H1 (cell line): ENCODE data around the gene MAN2A1. TPM values are rescaled to one million over a fixed set of nuclear protein-coding genes. Genes with fewer than 3 reads are reported as not detected.

Source experiments
- CTCF ChIA-PET: fragments of 300-600 bp; sonication (Branson Sonifier 250); formaldehyde crosslinking; loops from one replicate; lab custom pipeline; 2021; ENCODE audit not compliant: partially characterized antibody; lab: Charles Lee
- POLR2A ChIA-PET: fragments of 300-600 bp; sonication (Branson Sonifier 250); formaldehyde crosslinking; loops from one replicate; lab custom pipeline; 2021; ENCODE audit warnings: inconsistent platforms; ENCODE audit not compliant: partially characterized antibody; lab: Charles Lee
- DNase-seq, 2 experiments: peaks; one replicate each; pipeline versions ENCODE4 v3.0.0 to v3.0.0-alpha.2; 2010 to 2022; ENCODE audit warnings: low spot score in 2 of 2, low read depth in 1 of 2, mixed read lengths in 1 of 2
- FAIRE-seq: peaks from 2 replicates; lab custom pipeline; 2011; peaks lifted over from hg19 to GRCh38; lab: Jason Lieb, UNC
- H2AFZ ChIP-seq: 2 replicates; pipeline ENCODE4 v1.8.1; 2012; ENCODE audit warnings: low read length, inconsistent platforms
- H2AK5ac ChIP-seq: 2 replicates; pipeline ENCODE4 v1.6.1; 2013; ENCODE audit warnings: low read depth, low read length
- H2BK120ac ChIP-seq: replicated peaks from 2 replicates; pipeline ENCODE3; 2013; ENCODE audit warnings: low read depth, low read length, inconsistent platforms
- H2BK12ac ChIP-seq: 2 replicates; pipeline ENCODE4 v1.6.1; 2013; ENCODE audit warnings: low read depth, low read length
- H2BK15ac ChIP-seq: 2 replicates; pipeline ENCODE4 v1.6.1; 2013; ENCODE audit warnings: low read length
- H2BK20ac ChIP-seq: 2 replicates; pipeline ENCODE4 v1.6.1; 2013; ENCODE audit warnings: low read length
- H2BK5ac ChIP-seq: 2 replicates; pipeline ENCODE4 v1.6.1; 2013; ENCODE audit warnings: low read depth, low read length
- H3K14ac ChIP-seq: 2 replicates; pipeline ENCODE4 v1.6.1; 2013; ENCODE audit warnings: inconsistent platforms; ENCODE audit not compliant: insufficient read length
- H3K18ac ChIP-seq: 2 replicates; pipeline ENCODE4 v1.6.1; 2013; ENCODE audit warnings: low read length; ENCODE audit errors: extremely low read depth
- H3K23ac ChIP-seq: 2 replicates; pipeline ENCODE4 v1.6.1; 2013; ENCODE audit warnings: inconsistent platforms; ENCODE audit not compliant: insufficient read length
- H3K23me2 ChIP-seq: 2 replicates; pipeline ENCODE4 v1.6.1; 2013; ENCODE audit warnings: low read depth, low read length
- H3K27ac ChIP-seq: 2 replicates; pipeline ENCODE4 v1.6.1; 2011; ENCODE audit warnings: low read depth, low read length, inconsistent platforms
- H3K27me3 ChIP-seq, 4 experiments: replicated peaks in 1 of 4; 1 replicate in 1 of 4; 2 replicates in 3 of 4; pipeline versions ENCODE4 v1.6.1 to v1.8.1; 2011 to 2013; ENCODE audit warnings: low read length in 3 of 4, mild to moderate bottlenecking in 3 of 4, inconsistent platforms in 2 of 4, mixed read lengths in 2 of 4, moderate library complexity in 1 of 4; ENCODE audit not compliant: control insufficient read depth in 3 of 4, insufficient read depth in 3 of 4; ENCODE audit errors: extremely low read depth in 1 of 4
- H3K36me3 ChIP-seq, 4 experiments: 2 replicates each; pipeline versions ENCODE4 v1.6.1 to v1.8.1; 2011 to 2013; ENCODE audit warnings: mild to moderate bottlenecking in 4 of 4, low read length in 3 of 4, moderate library complexity in 2 of 4, control low read depth in 1 of 4, inconsistent platforms in 1 of 4; ENCODE audit not compliant: insufficient read depth in 4 of 4, control insufficient read depth in 2 of 4
- H3K4ac ChIP-seq: replicated peaks from 2 replicates; pipeline ENCODE3; 2013; ENCODE audit warnings: low read length, low read depth, mixed read lengths, inconsistent platforms; ENCODE audit not compliant: insufficient read length
- H3K4me1 ChIP-seq, 4 experiments: replicated peaks in 1 of 4; 1 replicate in 1 of 4; 2 replicates in 3 of 4; pipeline versions ENCODE4 v1.6.1 to v1.8.1; 2011 to 2013; ENCODE audit warnings: low read length in 3 of 4, inconsistent platforms in 2 of 4, mixed read lengths in 1 of 4; ENCODE audit not compliant: insufficient read depth in 4 of 4, control insufficient read depth in 3 of 4
- H3K4me2 ChIP-seq, 2 experiments: 2 replicates each; pipeline versions ENCODE4 v1.6.1 to v1.8.1; 2011 to 2013; ENCODE audit warnings: low read depth in 2 of 2, low read length in 2 of 2, control low read depth in 1 of 2, inconsistent platforms in 1 of 2, mild to moderate bottlenecking in 1 of 2; ENCODE audit not compliant: insufficient read depth in 1 of 2
- H3K4me3 ChIP-seq, 4 experiments: fragments of 200-600, 300-600 bp in 1 of 4; sonication (generic), shearing (Covaris generic), sonication (Bioruptor Twin) in 1 of 4; 2 replicates each; pipeline versions ENCODE4 v1.5.1 to v1.8.1; 2011 to 2016; ENCODE audit warnings: low read length in 4 of 4, low read depth in 3 of 4, control low read depth in 2 of 4, inconsistent platforms in 2 of 4, mild to moderate bottlenecking in 2 of 4, mixed read lengths in 1 of 4, moderate library complexity in 1 of 4; ENCODE audit not compliant: insufficient read depth in 2 of 4; ENCODE audit errors: extremely low read depth in 1 of 4
- H3K56ac ChIP-seq: replicated peaks from 2 replicates; pipeline ENCODE3; 2013; ENCODE audit warnings: low read depth, mild to moderate bottlenecking, mixed read lengths, low read length, inconsistent platforms; ENCODE audit not compliant: insufficient read length
- H3K79me1 ChIP-seq: 2 replicates; pipeline ENCODE4 v1.6.1; 2013; ENCODE audit warnings: low read depth, low read length, control low read depth
- H3K79me2 ChIP-seq, 2 experiments: 2 replicates each; pipeline versions ENCODE4 v1.6.1 to v1.8.1; 2012 to 2013; ENCODE audit warnings: low read length in 2 of 2, mild to moderate bottlenecking in 2 of 2, inconsistent platforms in 1 of 2; ENCODE audit not compliant: insufficient read depth in 2 of 2, control insufficient read depth in 1 of 2
- H3K9ac ChIP-seq, 4 experiments: replicated peaks in 1 of 4; 1 replicate in 1 of 4; 2 replicates in 3 of 4; pipeline versions ENCODE4 v1.6.1 to v1.8.1; 2011 to 2013; ENCODE audit warnings: low read depth in 3 of 4, low read length in 3 of 4, control low read depth in 2 of 4, mild to moderate bottlenecking in 2 of 4, moderate library complexity in 2 of 4, inconsistent platforms in 1 of 4; ENCODE audit errors: extremely low read depth in 1 of 4
- H3K9me3 ChIP-seq, 2 experiments: 2 replicates each; pipeline versions ENCODE4 v1.6.1 to v1.8.1; 2012 to 2013; ENCODE audit warnings: mild to moderate bottlenecking in 2 of 2, moderate library complexity in 2 of 2, control low read depth in 1 of 2, inconsistent platforms in 1 of 2, low read depth in 1 of 2, low read length in 1 of 2, mixed read lengths in 1 of 2; ENCODE audit not compliant: insufficient read depth in 2 of 2
- H4K20me1 ChIP-seq, 2 experiments: replicated peaks in 1 of 2; 2 replicates each; pipeline versions ENCODE3 to v1.8.1; 2011 to 2013; ENCODE audit warnings: inconsistent platforms in 2 of 2, low read length in 2 of 2, mild to moderate bottlenecking in 1 of 2; ENCODE audit not compliant: insufficient read depth in 2 of 2, control insufficient read depth in 1 of 2
- H4K5ac ChIP-seq: 2 replicates; pipeline ENCODE4 v1.6.1; 2013; ENCODE audit warnings: low read length, low read depth, mixed read lengths, inconsistent platforms; ENCODE audit not compliant: insufficient read length
- H4K8ac ChIP-seq: 2 replicates; pipeline ENCODE4 v1.8.0; 2013; ENCODE audit warnings: mild to moderate bottlenecking, moderate library complexity, low read length, inconsistent platforms; ENCODE audit not compliant: insufficient read depth; ENCODE audit errors: extremely low read depth
- H4K91ac ChIP-seq: replicated peaks from 2 replicates; pipeline ENCODE3; 2013; ENCODE audit warnings: low read length, mixed read lengths, inconsistent platforms; ENCODE audit not compliant: insufficient read length
- JUN ChIP-seq: IDR thresholded peaks from 2 replicates; pipeline ENCODE4 v1.6.1; 2011; ENCODE audit warnings: low read depth, mild to moderate bottlenecking, improper control_type of control experiment, low read length
- SP4 ChIP-seq: IDR thresholded peaks from 2 replicates; pipeline ENCODE4 v1.6.1; 2012; ENCODE audit warnings: low read length, inconsistent platforms
- TBP ChIP-seq: IDR thresholded peaks from 2 replicates; pipeline ENCODE4 v1.6.1; 2011; ENCODE audit warnings: low read depth, low read length, improper control_type of control experiment
- polyA plus RNA-seq, 7 experiments: library from polyadenylated mRNA; depleted of rRNA in 3 of 7; stranded (reverse) in 5 of 7; unstranded in 2 of 7; fragments of >200 nt in 5 of 7; fragments of 200-250 nt in 2 of 7; gene quantifications; 1 replicate in 5 of 7; 2 replicates in 1 of 7; 4 replicates in 1 of 7; pipeline versions ENCODE4 v1.2.1 to v1.2.3, GENCODE V29; 2011 to 2013; ENCODE audit warnings: missing spikeins in 2 of 7, mixed read lengths in 2 of 7
- total RNA-seq: library from RNA; stranded (reverse); fragmentation: NEBNext Ultra II Directional; extraction: Animal tissue kit (Norgen Biotek cat#: 25700); gene quantifications from 2 replicates; pipeline ENCODE4 v1.2.1, GENCODE V29; 2021

MAN2A1 gene
- total and polyA plus RNA-seq, 2 of the 8 experiments (the other 6 are each of a cell fraction or from before 2014, with no cell fraction given): 29.1 to 102 TPM

DNA sequence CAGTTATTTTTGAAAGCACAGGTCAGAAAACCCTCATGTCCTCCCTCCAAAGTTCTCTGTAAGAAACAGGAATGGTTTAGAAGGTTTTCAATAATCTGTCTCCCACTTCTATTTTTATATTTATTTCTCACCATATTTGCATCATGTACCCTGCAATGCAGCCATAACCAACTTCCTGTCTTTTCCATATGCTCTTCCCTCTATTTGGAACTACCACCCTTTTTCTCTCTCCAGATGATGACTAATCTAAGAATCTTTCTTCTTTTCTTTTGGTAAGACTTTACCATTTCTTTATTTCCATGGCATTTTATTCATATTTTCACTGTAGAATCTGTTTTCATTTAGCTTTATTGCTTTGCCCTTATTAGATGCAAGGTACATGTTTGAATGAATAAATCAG is 33.9 kb downstream of the MAN2A1 start:
- H3K79me2 ChIP-seq: peaks cover 0 to 76% of the 10 kb centered on the region in 2 experiments; a peak in 2 of 4 replicates
- FAIRE-seq: no peak

More for the DNA sequence above, 33.9 kb downstream of the MAN2A1 start:
- Histone ChIP-seq H3K27me3 (no peaks in the 10 kb centered on the region), H3K56ac (no peak overlapping the region), H3K9ac (no peak overlapping the region), H3K23ac (no peak overlapping the region), H2BK12ac (no peak overlapping the region), H2BK20ac (no peak overlapping the region), H4K5ac (no peak overlapping the region), H3K14ac (no peak overlapping the region), H2AFZ (no peak overlapping the region), H3K4me3 (no peak overlapping the region), H3K27ac (no peak overlapping the region), H2BK5ac (no peak overlapping the region), H4K91ac (no peak overlapping the region), H2BK120ac (no peak overlapping the region), H3K4me1 (no peaks in the 10 kb centered on the region), H4K20me1 (peaks cover 0 to 1% of the 10 kb centered on the region in 2 experiments), H4K8ac (no peak overlapping the region), H3K4ac (no peak overlapping the region), H3K18ac (no peak overlapping the region), H3K9me3 (no peaks in the 10 kb centered on the region), H2AK5ac (no peak overlapping the region), H3K4me2 (no peak overlapping the region), H2BK15ac (no peak overlapping the region), H3K36me3 (peaks cover 0 to 4% (median under 1%) of the 10 kb centered on the region in 4 experiments; a peak in 4 of 8 replicates), H3K23me2 (no peaks in the 10 kb centered on the region), H3K79me1 (0 out of 2 replicates have a peak, but pooled peaks cover 4% of the 10 kb centered on the region)
- DNase-seq: no peak
- CTCF ChIA-PET: no interaction called here
- TF ChIP-seq SP4 (no peak), TBP (no peak), JUN (no peak)
- POLR2A ChIA-PET: no interaction called here
